Stromal cell of bone marrow (primary cell): ENCODE results near the gene CASP8.

Source experiments
- DNase-seq: peaks from one replicate; pipeline ENCODE4 v3.0.0-alpha.2; 2012; ENCODE audit warnings: low read depth

The CASP8 gene

GRCh38 chr2:201242571-201243277 lies 17.6 kb upstream of the CASP8 start:
- no peak for DNase-seq

- no peak for DNase-seq
Observed at GRCh38 chr2:201244829-201245228, 15.5 kb upstream of the CASP8 start.

DNA sequence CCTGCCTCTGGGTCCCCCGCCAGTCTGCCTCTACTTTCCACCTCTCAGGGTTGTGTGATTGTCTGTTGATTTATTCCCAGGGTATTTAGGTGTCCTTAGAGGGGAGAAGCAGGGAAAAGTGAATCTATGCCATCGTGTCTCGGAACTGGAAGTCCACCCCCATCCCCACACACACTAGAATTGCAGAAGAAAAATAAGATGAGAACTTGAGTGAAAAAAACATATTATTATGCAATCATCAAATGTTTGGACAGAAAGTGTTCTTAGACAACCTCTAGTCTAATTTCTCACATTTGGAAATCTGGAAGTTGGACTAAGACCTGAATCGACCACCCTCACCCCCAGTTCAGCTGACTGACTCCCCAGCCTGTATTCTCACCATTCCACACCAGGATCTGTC lies 14.1 kb upstream of the CASP8 start:
- no peak for DNase-seq

DNA sequence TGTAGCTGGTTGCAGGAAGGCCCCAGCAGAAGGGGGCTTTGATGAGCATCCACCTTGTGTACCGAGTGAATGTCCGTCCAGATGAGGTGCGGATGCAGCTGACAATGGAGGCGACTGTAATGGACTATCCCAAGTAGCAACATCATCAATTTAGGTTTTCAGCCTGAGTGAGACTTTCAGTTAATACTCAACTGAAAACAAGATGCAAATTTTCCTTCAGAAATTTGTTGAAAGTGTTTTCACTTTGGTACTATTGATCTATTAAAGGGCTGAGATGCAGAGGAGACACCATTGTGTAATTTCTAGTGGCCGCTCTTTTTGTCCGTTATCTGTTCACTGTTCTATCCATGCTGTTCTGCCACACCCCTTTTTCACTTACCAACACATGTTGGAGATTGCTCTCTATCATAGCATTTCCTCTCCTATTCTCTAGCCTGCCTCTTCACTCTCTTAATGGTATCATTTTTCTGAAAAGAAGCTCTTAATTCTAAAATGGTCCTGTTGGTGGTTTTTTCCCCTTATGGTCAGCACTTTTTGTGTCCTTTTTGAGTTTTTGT lies 12.0 kb upstream of the CASP8 start:
- no peak for DNase-seq

- DNase-seq, result no peak
Observed at GRCh38 chr2:201249889-201250288, 10.4 kb upstream of the CASP8 start.

DNA sequence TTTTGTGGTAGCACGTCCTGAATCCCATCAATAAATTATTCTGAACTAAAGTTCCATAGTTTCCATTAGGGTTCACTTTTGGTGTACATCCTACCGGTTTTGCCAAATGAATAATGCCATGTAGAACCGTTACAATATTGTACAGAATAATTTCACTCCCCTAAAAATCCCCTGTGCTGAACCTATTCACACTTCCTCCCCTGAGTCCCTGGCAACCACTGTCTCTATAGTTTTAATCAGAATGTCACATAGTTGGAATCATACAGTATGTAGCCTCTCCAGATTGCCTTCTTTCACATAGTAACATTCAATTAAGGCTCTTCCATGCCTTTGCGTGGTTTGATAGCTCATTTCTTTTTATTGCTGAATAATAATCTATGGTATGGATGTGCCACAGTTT lies 9.6 kb upstream of the CASP8 start:
- DNase-seq, result no peak

DNA sequence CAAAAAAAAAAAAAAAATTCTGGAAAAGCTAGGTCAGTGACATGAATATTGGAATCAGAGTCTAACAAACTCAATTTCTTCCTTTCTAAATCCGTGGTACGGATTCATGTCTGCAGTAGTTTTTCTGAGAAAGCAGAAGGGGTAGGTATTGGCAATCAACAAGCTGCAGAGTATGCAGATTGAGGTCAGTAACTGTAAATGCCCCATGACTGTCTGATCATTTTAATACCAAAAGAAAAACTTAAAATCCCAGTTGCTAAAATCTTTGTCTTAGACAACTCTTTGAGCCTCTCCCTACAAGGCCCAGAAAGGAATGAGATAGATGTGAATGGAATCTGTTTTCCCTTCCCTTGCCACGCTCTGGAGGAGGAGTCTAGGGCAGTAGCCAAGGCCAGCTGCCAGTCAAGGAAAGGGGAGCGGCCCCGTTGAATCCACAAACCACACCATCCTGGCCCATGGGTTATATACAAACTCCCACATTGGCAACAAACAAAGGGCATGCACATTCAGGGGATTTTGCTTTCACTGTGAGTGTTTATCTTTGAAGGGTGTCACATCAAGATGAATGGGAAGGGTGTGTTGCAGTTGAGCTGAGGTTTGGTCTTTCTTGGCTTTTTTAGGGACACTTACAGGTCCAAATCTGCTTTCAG lies 6.1 kb upstream of the CASP8 start:
- no peak for DNase-seq

GRCh38 chr2:201255408-201256033 lies 4.8 kb upstream of the CASP8 start:
- no peak for DNase-seq

DNA sequence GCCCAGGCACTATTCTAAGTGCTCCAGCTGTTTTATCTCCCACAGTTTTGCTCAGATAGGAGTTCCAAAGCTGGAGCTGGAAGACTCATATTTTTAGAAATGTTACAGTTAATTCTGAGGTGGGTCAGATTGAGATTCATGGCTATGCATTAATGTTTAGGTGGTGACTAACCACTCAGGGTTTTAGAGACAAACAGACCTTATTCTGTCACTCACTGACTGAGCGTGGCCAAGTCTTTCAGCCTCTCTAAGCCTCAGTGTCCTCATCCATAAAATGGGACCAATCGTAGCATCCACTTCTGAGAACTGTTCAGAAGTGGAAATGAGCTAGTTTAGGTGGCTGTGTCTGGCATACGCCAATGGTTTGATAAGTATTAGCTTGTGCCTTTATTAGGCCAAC lies 4.3 kb upstream of the CASP8 start:
- no peak for DNase-seq

- DNase-seq, result no peak
Observed at GRCh38 chr2:201257381-201257955, 2.9 kb upstream of the CASP8 start.

- DNase-seq, result peak; percentile 73
Observed at GRCh38 chr2:201257956-201258665, 2.2 kb upstream of the CASP8 start.

GRCh38 chr2:201258666-201259615 lies 1.4 kb upstream of the CASP8 start:
- DNase-seq, result no peak

DNA sequence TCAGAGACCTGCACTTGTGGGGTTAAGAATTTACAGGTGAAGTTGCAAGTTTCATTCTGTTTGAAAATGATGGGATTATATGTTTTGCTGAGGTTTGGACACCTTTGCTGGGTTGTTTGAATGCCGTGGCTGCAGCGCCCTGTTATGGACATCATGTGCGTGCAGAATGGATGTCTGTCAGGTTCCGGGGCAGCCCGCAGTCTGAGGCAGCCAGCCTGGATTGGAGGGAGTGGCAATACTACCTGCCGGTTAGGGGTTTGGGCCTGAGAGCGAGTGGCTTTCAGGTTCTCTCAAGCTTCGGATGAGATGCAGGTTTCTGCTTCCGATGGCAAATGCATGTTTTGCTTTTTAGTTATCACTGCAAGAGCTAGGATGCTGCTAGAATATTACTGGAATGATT lies 1.1 kb downstream of the CASP8 start:
- no peak for DNase-seq

GRCh38 chr2:201261906-201262305 lies 1.6 kb downstream of the CASP8 start:
- no peak for DNase-seq

DNA sequence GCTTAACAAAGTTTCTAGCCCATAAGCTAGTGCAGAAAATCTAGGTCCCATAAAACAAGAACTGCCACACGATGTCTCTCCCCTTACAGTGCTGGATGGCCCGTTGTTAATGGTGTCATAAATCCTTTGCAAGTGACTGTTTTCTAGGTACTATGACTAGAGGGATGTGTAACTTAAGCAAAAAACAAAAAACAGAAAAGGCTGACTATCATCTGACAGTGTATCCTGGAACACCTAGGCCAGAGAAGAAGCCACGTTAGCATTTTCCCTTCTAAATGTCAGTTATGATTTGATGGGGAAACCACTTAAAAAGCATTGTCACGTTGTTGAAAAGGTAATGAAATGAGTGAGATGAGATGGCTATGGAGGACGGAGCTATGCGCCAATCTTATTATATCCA lies 2.4 kb downstream of the CASP8 start:
- DNase-seq, result no peak

GRCh38 chr2:201263779-201264178 lies 3.4 kb downstream of the CASP8 start:
- DNase-seq, result no peak

DNA sequence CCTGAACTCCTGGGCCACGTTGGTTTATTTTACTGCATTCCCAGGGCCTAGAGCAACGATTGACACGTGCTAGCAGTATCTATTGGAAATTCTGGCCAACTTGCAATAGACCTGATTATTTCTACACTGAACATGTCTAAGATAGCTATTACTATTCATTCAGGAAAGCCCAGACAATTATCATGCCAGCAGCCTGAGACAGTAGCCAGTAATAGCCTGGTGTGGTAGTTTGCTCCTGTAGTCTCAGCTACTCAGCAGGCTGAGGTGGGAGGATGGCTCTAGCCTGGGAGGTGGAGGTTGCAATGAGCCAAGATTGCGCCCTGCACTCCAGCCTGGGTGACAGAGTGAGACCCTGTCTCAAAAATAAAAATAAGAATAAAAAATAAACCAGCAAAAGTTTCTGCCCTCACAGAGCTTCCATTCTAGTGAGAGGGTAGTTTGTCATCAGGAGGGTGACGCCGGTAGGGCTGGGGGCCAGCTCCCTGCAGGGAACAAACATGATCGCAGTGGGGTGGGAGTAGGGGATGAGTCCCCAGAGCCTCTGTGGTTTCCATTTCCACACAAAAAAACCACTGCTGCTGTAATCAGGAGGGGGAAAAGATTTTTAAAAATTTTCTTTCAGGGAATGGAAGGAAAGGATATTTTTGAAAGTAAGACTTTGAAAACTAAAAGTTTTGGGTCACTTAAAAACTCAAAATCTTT lies 4.3 kb downstream of the CASP8 start:
- no peak for DNase-seq

- DNase-seq, result no peak
Observed at GRCh38 chr2:201266629-201267028, 6.3 kb downstream of the CASP8 start.

- DNase-seq, result no peak
Observed at GRCh38 chr2:201267278-201268030, 7.1 kb downstream of the CASP8 start.

GRCh38 chr2:201269764-201270163 lies 9.4 kb downstream of the CASP8 start:
- no peak for DNase-seq
